ENCODE data around the gene SCYGR7. TPM values are rescaled to one million over a fixed set of nuclear protein-coding genes. Genes with fewer than 3 reads are reported as not detected.

The SCYGR7 gene
- total and polyA plus RNA-seq, 2 of the 13 experiments (the other 11 are each of a cell fraction or from before 2014, with no cell fraction given): not detected

GRCh38 chr2:227766373-227766883 is 38.3 kb downstream of the SCYGR7 start (continued):
- TF ChIP-seq ZNF597 (CRISPR knock-in tag; IDR thresholded peaks at IDR 0.05): no peak
- TF ChIP-seq ZNF672 (CRISPR knock-in tag; IDR thresholded peaks at IDR 0.05): no peak
- TF ChIP-seq TBX2 (CRISPR knock-in tag; IDR thresholded peaks at IDR 0.05; ENCODE audit: borderline replicate concordance): no peak
- TF ChIP-seq ZNF749 (CRISPR knock-in tag; IDR thresholded peaks at IDR 0.05; ENCODE audit: borderline replicate concordance): no peak
- TF ChIP-seq ZNF780A (CRISPR knock-in tag; IDR thresholded peaks at IDR 0.05): no peak
- TF ChIP-seq MYC (CRISPR knock-in tag; IDR thresholded peaks at IDR 0.05; ENCODE audit: borderline replicate concordance): no peak
- no peak for TF ChIP-seq SIN3A (IDR thresholded peaks at IDR 0.05; ENCODE audit: borderline replicate concordance, low read depth, low read length)
- no peak for TF ChIP-seq ZNF160 (CRISPR knock-in tag; IDR thresholded peaks at IDR 0.05)
- TF ChIP-seq SP5 (CRISPR knock-in tag; IDR thresholded peaks at IDR 0.05; ENCODE audit: borderline replicate concordance, low read depth): no peak
- no peak for TF ChIP-seq ZNF274 (CRISPR knock-in tag; IDR thresholded peaks at IDR 0.05)
- no peak for TF ChIP-seq MXI1 (IDR thresholded peaks at IDR 0.05; ENCODE audit: borderline replicate concordance, low read depth, low read length)
- TF ChIP-seq ZNF674 (CRISPR knock-in tag; IDR thresholded peaks at IDR 0.05; ENCODE audit: low read depth): no peak
- peak; percentile 51; the same call in 1 of the 2 replicates for TF ChIP-seq ZNF598 (CRISPR knock-in tag; IDR thresholded peaks at IDR 0.05; ENCODE audit: borderline replicate concordance)
- no peak for TF ChIP-seq MNT (IDR thresholded peaks at IDR 0.05)
- TF ChIP-seq ZNF639 (CRISPR knock-in tag; conservative IDR thresholded peaks at IDR 0.05): no peak
- TF ChIP-seq SOX5 (CRISPR knock-in tag; IDR thresholded peaks at IDR 0.05; ENCODE audit: borderline replicate concordance): peak; percentile 52; the same call in 1 of the 2 replicates
- peak; percentile 55; the same call in 1 of the 2 replicates for TF ChIP-seq ZNF772 (CRISPR knock-in tag; IDR thresholded peaks at IDR 0.05)
- TF ChIP-seq ZNF510 (CRISPR knock-in tag; IDR thresholded peaks at IDR 0.05; ENCODE audit: low read depth): 0 out of 2 replicates have a peak, but pooled peaks have one; percentile 62
- TF ChIP-seq ZEB1 (IDR thresholded peaks at IDR 0.05; ENCODE audit: insufficient replicate concordance, low read depth): no peak
- no peak for TF ChIP-seq ZNF414 (CRISPR knock-in tag; IDR thresholded peaks at IDR 0.05)
